IMR-90 (cell line): ENCODE measurements around the gene LAMP5. TPM values are rescaled to one million over a fixed set of nuclear protein-coding genes. Genes with fewer than 3 reads are reported as not detected.

Source experiments
- ATAC-seq: fragments of 200-7000 bp; cut with Tn5 transposase; 2 replicates; pipeline ENCODE4 v1.9.1; 2020; ENCODE audit warnings: low read depth, mild to moderate bottlenecking, moderate library complexity
- BruUV-seq: library from RNA; stranded (reverse); fragments of 400-500 nt; replicated peaks from 2 replicates; lab custom pipeline; 2021; lab: Mats Ljungman, UMichigan
- CTCF ChIA-PET: fragments of 300-600 bp; formaldehyde crosslinking; extraction: SDS; loops from one replicate; lab custom pipeline; 2021; ENCODE audit warnings: antibody characterized with exemption; lab: Yijun Ruan, JAX
- POLR2A ChIA-PET: fragments of 300-600 bp; sonication (Branson Sonifier 250); formaldehyde crosslinking; loops from one replicate; lab custom pipeline; 2022; ENCODE audit warnings: antibody characterized with exemption; ENCODE audit not compliant: unreplicated experiment; lab: Charles Lee
- DNase-seq: peaks from one replicate; pipeline ENCODE4 v3.0.0; 2013
- H2AFZ ChIP-seq: replicated peaks from 2 replicates; pipeline ENCODE3; 2013; ENCODE audit warnings: low read length, mild to moderate bottlenecking; ENCODE audit not compliant: poor library complexity
- H2AK5ac ChIP-seq: 2 replicates; pipeline ENCODE4 v1.6.1; 2013; ENCODE audit warnings: low read depth, low read length, inconsistent platforms
- H2AK9ac ChIP-seq: replicated peaks from 2 replicates; pipeline ENCODE3; 2013; ENCODE audit warnings: mild to moderate bottlenecking, low read depth, low read length, moderate library complexity; ENCODE audit not compliant: poor library complexity
- H2BK120ac ChIP-seq: 2 replicates; pipeline ENCODE4 v1.6.1; 2013; ENCODE audit warnings: low read depth, low read length, inconsistent platforms
- H2BK15ac ChIP-seq: 3 replicates; pipeline ENCODE4 v1.6.1; 2013; ENCODE audit warnings: low read depth, low read length, inconsistent platforms
- H2BK20ac ChIP-seq: 2 replicates; pipeline ENCODE4 v1.6.1; 2013; ENCODE audit warnings: low read depth, mild to moderate bottlenecking, inconsistent platforms, low read length, moderate library complexity
- H2BK5ac ChIP-seq: 2 replicates; pipeline ENCODE4 v1.6.1; 2013; ENCODE audit warnings: mild to moderate bottlenecking, low read depth, low read length, inconsistent platforms; ENCODE audit not compliant: poor library complexity, severe bottlenecking
- H3K14ac ChIP-seq: replicated peaks from 2 replicates; pipeline ENCODE4 v1.6.1; 2013; ENCODE audit warnings: low read depth, low read length, inconsistent platforms
- H3K18ac ChIP-seq: 2 replicates; pipeline ENCODE4 v1.6.1; 2013; ENCODE audit warnings: low read depth, low read length, control low read depth
- H3K23ac ChIP-seq: 2 replicates; pipeline ENCODE4 v1.6.1; 2013; ENCODE audit warnings: low read depth, low read length, inconsistent platforms
- H3K27ac ChIP-seq: 2 replicates; pipeline ENCODE4 v1.5.1; 2013; ENCODE audit warnings: mild to moderate bottlenecking, control low read depth, low read length; ENCODE audit not compliant: insufficient read depth
- H3K27me3 ChIP-seq: 2 replicates; pipeline ENCODE4 v1.6.1; 2013; ENCODE audit warnings: low read length; ENCODE audit not compliant: control insufficient read depth, insufficient read depth
- H3K36me3 ChIP-seq: 2 replicates; pipeline ENCODE4 v1.6.1; 2013; ENCODE audit warnings: low read length, mixed read lengths; ENCODE audit not compliant: control insufficient read depth, insufficient read depth
- H3K4ac ChIP-seq: 2 replicates; pipeline ENCODE4 v1.6.1; 2013; ENCODE audit warnings: low read depth, low read length, inconsistent platforms
- H3K4me1 ChIP-seq: 2 replicates; pipeline ENCODE4 v1.6.1; 2013; ENCODE audit warnings: low read length, mixed read lengths; ENCODE audit not compliant: control insufficient read depth, insufficient read depth
- H3K4me2 ChIP-seq: 2 replicates; pipeline ENCODE4 v1.6.1; 2013; ENCODE audit warnings: low read depth, mild to moderate bottlenecking, control low read depth, low read length, moderate library complexity
- H3K4me3 ChIP-seq: 2 replicates; pipeline ENCODE4 v1.5.1; 2013; ENCODE audit warnings: low read depth, mild to moderate bottlenecking, control low read depth, low read length, moderate library complexity; ENCODE audit not compliant: insufficient read depth
- H3K56ac ChIP-seq: 2 replicates; pipeline ENCODE4 v1.6.1; 2013; ENCODE audit warnings: low read length, inconsistent platforms; ENCODE audit not compliant: insufficient read depth; ENCODE audit errors: extremely low read depth
- H3K79me1 ChIP-seq, 2 experiments: 2 replicates each; pipeline ENCODE4 v1.6.1; 2013; ENCODE audit warnings: low read length in 2 of 2, inconsistent platforms in 1 of 2, low read depth in 1 of 2
- H3K9ac ChIP-seq: 2 replicates; pipeline ENCODE4 v1.6.1; 2013; ENCODE audit warnings: low read depth, low read length, control low read depth
- H3K9me1 ChIP-seq: 2 replicates; pipeline ENCODE4 v1.6.1; 2013; ENCODE audit warnings: low read length, inconsistent platforms; ENCODE audit not compliant: insufficient read depth
- H3K9me3 ChIP-seq: 2 replicates; pipeline ENCODE4 v1.6.1; 2013; ENCODE audit warnings: low read length; ENCODE audit not compliant: control insufficient read depth, insufficient read depth
- H4K20me1 ChIP-seq: 2 replicates; pipeline ENCODE4 v1.6.1; 2013; ENCODE audit warnings: low read length, inconsistent platforms; ENCODE audit not compliant: insufficient read depth
- H4K5ac ChIP-seq: 2 replicates; pipeline ENCODE4 v1.6.1; 2013; ENCODE audit warnings: mild to moderate bottlenecking, low read depth, low read length, control low read depth
- H4K8ac ChIP-seq, 2 experiments: 2 replicates each; pipeline ENCODE4 v1.6.1; 2013; ENCODE audit warnings: low read depth in 2 of 2, low read length in 2 of 2, control low read depth in 1 of 2, inconsistent platforms in 1 of 2
- H4K91ac ChIP-seq: 2 replicates; pipeline ENCODE4 v1.6.1; 2013; ENCODE audit warnings: low read depth, low read length, inconsistent platforms; ENCODE audit not compliant: insufficient read depth
- FOS ChIP-seq: fragments of 150-350 bp; IDR thresholded peaks from 2 replicates; pipeline ENCODE4 v1.6.1; 2016; ENCODE audit warnings: low read depth, low read length
- MAFK ChIP-seq: IDR thresholded peaks from 2 replicates; pipeline ENCODE4 v1.6.1; 2012; ENCODE audit warnings: low read depth, low read length, improper control_type of control experiment
- RAD21 ChIP-seq: IDR thresholded peaks from 2 replicates; pipeline ENCODE4 v1.6.1; 2012; ENCODE audit warnings: low read length, improper control_type of control experiment
- RCOR1 ChIP-seq: IDR thresholded peaks from 2 replicates; pipeline ENCODE4 v1.6.1; 2012; ENCODE audit warnings: mild to moderate bottlenecking, low read length, improper control_type of control experiment; ENCODE audit not compliant: insufficient replicate concordance
- RFX5 ChIP-seq: IDR thresholded peaks from 2 replicates; pipeline ENCODE4 v1.8.0; 2012; ENCODE audit warnings: low read depth, mild to moderate bottlenecking, low read length, moderate library complexity
- WGBS, 2 experiments: methylation state at CpG; one replicate each; pipeline versions ENCODE4 v1.1.5 to v1.1.7; 2013; ENCODE audit warnings: missing lambda C conversion rate in 2 of 2; ENCODE audit not compliant: insufficient read length in 1 of 2; ENCODE audit errors: extremely low coverage in 2 of 2; 5-methylcytosine and 5-hydroxymethylcytosine counted together
- dilution Hi-C: fragments of 300-500 bp; cut with HindIII; formaldehyde crosslinking; loops from one replicate; pipeline ENCODE4 v1.14.3; 2018; ENCODE audit warnings: low sequenced_read_pairs; ENCODE audit not compliant: unreplicated experiment
- in situ Hi-C: fragments of 300-500 bp; cut with MboI; formaldehyde crosslinking; loops from 3 replicates; pipeline ENCODE4 v1.14.3; 2019; ENCODE audit warnings: low sequenced_read_pairs, inconsistent platforms, mixed read lengths
- intact Hi-C: fragments of 100-400 bp; cut with micrococcal nuclease; formaldehyde crosslinking; loops from 2 replicates; pipeline ENCODE4 v1.10.0; 2022
- polyA plus RNA-seq, 3 experiments: library from polyadenylated mRNA; depleted of rRNA; stranded (reverse); fragments of >200 nt; gene quantifications; 2 replicates each; pipeline ENCODE4 v1.2.3, GENCODE V29; 2012; ENCODE audit warnings: low replicate concordance in 1 of 3
- total RNA-seq: library from RNA; depleted of rRNA; stranded (reverse); fragments of >200 nt; gene quantifications from 2 replicates; pipeline ENCODE4 v1.2.3, GENCODE V29; 2012

LAMP5 gene
- total and polyA plus RNA-seq, 2 of the 4 experiments (the other 2 are of a cell fraction): not detected

- Histone ChIP-seq H2BK20ac (no peak overlapping the region), H3K4me3 (no peak overlapping the region), H4K91ac (no peak overlapping the region), H2AFZ (no peak overlapping the region), H3K18ac (no peak overlapping the region), H3K27me3 (no peaks in the 10 kb centered on the region), H4K8ac (no peak overlapping the region), H3K4me1 (no peaks in the 10 kb centered on the region), H2AK5ac (no peak overlapping the region), H3K56ac (no peak overlapping the region), H2BK5ac (no peak overlapping the region), H3K9me3 (no peaks in the 10 kb centered on the region), H3K23ac (no peak overlapping the region), H2BK120ac (no peak overlapping the region), H2BK15ac (no peak overlapping the region), H3K9me1 (no peaks in the 10 kb centered on the region; the same call in 1 of the 2 replicates), H3K79me1 (no peaks in the 10 kb centered on the region), H3K36me3 (no peaks in the 10 kb centered on the region), H3K4me2 (no peak overlapping the region), H4K5ac (no peak overlapping the region), H3K4ac (no peak overlapping the region), H2AK9ac (no peak overlapping the region), H3K27ac (no peak overlapping the region), H3K14ac (no peak overlapping the region), H3K9ac (no peak overlapping the region), H4K20me1 (no peaks in the 10 kb centered on the region)
- no peak for DNase-seq
- ChIA-PET CTCF (no interaction called here), POLR2A (no interaction called here)
- BruUV-seq: no TSS peak
- in situ Hi-C loops (no loop called here), dilution Hi-C loops (no loop called here), intact Hi-C loops (no loop called here)
- no CpG with 5 or more reads among the region's 3 CpGs for WGBS, 2 experiments
- no peak for ATAC-seq
- TF ChIP-seq FOS (no peak), RCOR1 (no peak), RAD21 (no peak), MAFK (no peak), RFX5 (no peak)
Measured at GRCh38 chr20:9490631-9491030, 23.8 kb upstream of the LAMP5 start.
